Neuronal stem cell (in vitro differentiated cells): ENCODE measurements around the gene SLC47A1.

ENCODE experiments used
- DNase-seq: peaks from one replicate; pipeline ENCODE4 v3.0.0-alpha.2; 2013; ENCODE audit warnings: low spot score
- H2AFZ ChIP-seq: one replicate; pipeline ENCODE4 v1.6.1; 2013; ENCODE audit warnings: mild to moderate bottlenecking, low read length, inconsistent platforms
- H2AK5ac ChIP-seq: 2 replicates; pipeline ENCODE4 v1.6.1; 2013; ENCODE audit warnings: low read depth, mild to moderate bottlenecking, inconsistent platforms, low read length, moderate library complexity, mixed read lengths
- H2BK120ac ChIP-seq: 2 replicates; pipeline ENCODE4 v1.6.1; 2013; ENCODE audit warnings: low read depth, mild to moderate bottlenecking, inconsistent platforms, low read length, moderate library complexity, mixed read lengths
- H2BK12ac ChIP-seq: one replicate; pipeline ENCODE4 v1.6.1; 2013; ENCODE audit warnings: low read length, inconsistent platforms
- H2BK15ac ChIP-seq: 2 replicates; pipeline ENCODE4 v1.6.1; 2013; ENCODE audit warnings: mild to moderate bottlenecking, low read length, inconsistent platforms, mixed read lengths
- H2BK5ac ChIP-seq: one replicate; pipeline ENCODE4 v1.6.1; 2013; ENCODE audit warnings: inconsistent platforms, mild to moderate bottlenecking, low read length, moderate library complexity
- H3K14ac ChIP-seq: one replicate; pipeline ENCODE4 v1.6.1; 2013; ENCODE audit warnings: low read length, inconsistent platforms
- H3K18ac ChIP-seq: 2 replicates; pipeline ENCODE4 v1.6.1; 2013; ENCODE audit warnings: low read length, inconsistent platforms
- H3K23ac ChIP-seq: 2 replicates; pipeline ENCODE4 v1.6.1; 2013; ENCODE audit warnings: low read depth, mild to moderate bottlenecking, mixed read lengths, low read length, inconsistent platforms; ENCODE audit not compliant: poor library complexity
- H3K27ac ChIP-seq: replicated peaks from 3 replicates; pipeline ENCODE4 v1.5.1; 2013; ENCODE audit warnings: low read length, inconsistent platforms
- H3K27me3 ChIP-seq, 3 experiments: 2 replicates each; pipeline ENCODE4 v1.6.1; 2013; ENCODE audit warnings: low read length in 3 of 3, mild to moderate bottlenecking in 2 of 3, inconsistent platforms in 1 of 3, low read depth in 1 of 3, mixed read lengths in 1 of 3, moderate library complexity in 1 of 3; ENCODE audit not compliant: control insufficient read depth in 3 of 3, insufficient read depth in 3 of 3
- H3K36me3 ChIP-seq, 2 donors: replicated peaks in 1 of 2; 2 replicates each; pipeline ENCODE4 v1.6.1; 2013; ENCODE audit warnings: low read length in 2 of 2; ENCODE audit not compliant: control insufficient read depth in 2 of 2, insufficient read depth in 2 of 2
- H3K4ac ChIP-seq: 2 replicates; pipeline ENCODE4 v1.6.1; 2013; ENCODE audit warnings: inconsistent platforms, mild to moderate bottlenecking, low read length, moderate library complexity
- H3K4me1 ChIP-seq, 2 donors: 1 replicate in 1 of 2; 2 replicates in 1 of 2; pipeline ENCODE4 v1.6.1; 2013; ENCODE audit warnings: low read length in 2 of 2, low read depth in 1 of 2; ENCODE audit not compliant: control insufficient read depth in 2 of 2, insufficient read depth in 1 of 2
- H3K4me2 ChIP-seq: one replicate; pipeline ENCODE4 v1.6.1; 2013; ENCODE audit warnings: mild to moderate bottlenecking, low read length, inconsistent platforms; ENCODE audit not compliant: insufficient read depth, poor library complexity, severe bottlenecking
- H3K4me3 ChIP-seq, 2 donors: 2 replicates each; pipeline ENCODE4 v1.5.1; 2013; ENCODE audit warnings: low read length in 2 of 2, mild to moderate bottlenecking in 2 of 2, inconsistent platforms in 1 of 2, moderate library complexity in 1 of 2
- H3K79me1 ChIP-seq: one replicate; pipeline ENCODE4 v1.6.1; 2013; ENCODE audit warnings: low read depth, mild to moderate bottlenecking, inconsistent platforms, low read length, moderate library complexity
- H3K9ac ChIP-seq: one replicate; pipeline ENCODE4 v1.6.1; 2013; ENCODE audit warnings: mild to moderate bottlenecking, low read depth, low read length, inconsistent platforms; ENCODE audit not compliant: poor library complexity
- H3K9me3 ChIP-seq, 2 donors: replicated peaks in 1 of 2; 2 replicates each; pipeline versions ENCODE3 to v1.6.1; 2013; ENCODE audit warnings: low read length in 2 of 2, mild to moderate bottlenecking in 2 of 2, inconsistent platforms in 1 of 2, low read depth in 1 of 2, mixed read lengths in 1 of 2, moderate library complexity in 1 of 2; ENCODE audit not compliant: control insufficient read depth in 2 of 2, insufficient read depth in 1 of 2
- H4K8ac ChIP-seq: one replicate; pipeline ENCODE4 v1.6.1; 2013; ENCODE audit warnings: low read depth, mild to moderate bottlenecking, inconsistent platforms, low read length, moderate library complexity
- H4K91ac ChIP-seq: one replicate; pipeline ENCODE4 v1.6.1; 2013; ENCODE audit warnings: low read length, low read depth, mild to moderate bottlenecking, inconsistent platforms; ENCODE audit not compliant: poor library complexity
- WGBS, 2 donors: extraction: QIAGEN DNeasy Blood & Tissue Kit; methylation state at CpG; one replicate each; pipeline ENCODE4 v1.1.7; 2013; ENCODE audit warnings: missing lambda C conversion rate in 2 of 2, mixed read lengths in 1 of 2; ENCODE audit not compliant: insufficient read length in 2 of 2, insufficient replicate concordance in 1 of 2; ENCODE audit errors: extremely low coverage in 2 of 2; 5-methylcytosine and 5-hydroxymethylcytosine counted together

The SLC47A1 gene

DNA sequence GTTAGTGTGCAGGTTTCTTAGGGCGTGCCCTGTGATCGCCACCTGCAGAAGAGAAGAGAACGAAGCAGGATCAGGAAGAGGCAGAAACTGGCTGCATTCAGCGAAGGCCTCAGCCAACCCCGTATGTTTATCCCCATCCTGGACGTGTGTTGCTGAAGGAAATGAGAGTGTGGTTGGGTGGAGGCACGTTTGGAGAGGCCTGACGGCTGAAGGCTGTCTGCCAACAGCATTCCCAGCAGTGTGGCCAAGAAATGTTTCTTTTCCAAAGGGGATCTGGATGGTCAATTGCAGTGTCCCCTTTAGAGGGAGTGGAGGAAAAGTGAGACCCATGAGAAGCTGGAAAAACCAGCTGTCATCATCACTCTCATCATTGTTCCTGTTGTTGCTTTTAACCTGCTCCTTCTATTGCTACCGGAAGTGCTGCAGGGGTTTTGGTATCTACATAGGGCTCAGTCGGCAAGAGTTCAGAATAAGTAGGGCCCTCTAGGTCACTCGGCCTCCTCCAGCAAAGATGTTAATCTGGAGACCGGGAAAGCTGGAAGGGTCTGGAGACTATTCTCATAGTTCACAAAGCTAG is 46.5 kb upstream of the SLC47A1 start:
- Histone ChIP-seq H3K4me2 (no peak overlapping the region), H3K4me3 (no peak overlapping the region), H3K27ac (no peak overlapping the region), H3K9me3 (no peaks in the 10 kb centered on the region), H2BK5ac (no peak overlapping the region), H3K4me1 (peaks cover 0 to 9% of the 10 kb centered on the region in 2 donors), H3K79me1 (no peaks in the 10 kb centered on the region), H3K18ac (no peak overlapping the region), H2AK5ac (no peak overlapping the region), H2BK15ac (no peak overlapping the region), H4K8ac (no peak overlapping the region), H3K14ac (no peak overlapping the region), H3K9ac (no peak overlapping the region), H3K23ac (no peak overlapping the region), H2BK120ac (no peak overlapping the region), H3K4ac (no peak overlapping the region), H4K91ac (no peak overlapping the region), H2AFZ (no peak overlapping the region), H2BK12ac (no peak overlapping the region), H3K27me3 (no peaks in the 10 kb centered on the region), H3K36me3 (no peaks in the 10 kb centered on the region)
- no CpG with 5 or more reads among the region's 12 CpGs for WGBS, 2 donors
- DNase-seq, result no peak

DNA sequence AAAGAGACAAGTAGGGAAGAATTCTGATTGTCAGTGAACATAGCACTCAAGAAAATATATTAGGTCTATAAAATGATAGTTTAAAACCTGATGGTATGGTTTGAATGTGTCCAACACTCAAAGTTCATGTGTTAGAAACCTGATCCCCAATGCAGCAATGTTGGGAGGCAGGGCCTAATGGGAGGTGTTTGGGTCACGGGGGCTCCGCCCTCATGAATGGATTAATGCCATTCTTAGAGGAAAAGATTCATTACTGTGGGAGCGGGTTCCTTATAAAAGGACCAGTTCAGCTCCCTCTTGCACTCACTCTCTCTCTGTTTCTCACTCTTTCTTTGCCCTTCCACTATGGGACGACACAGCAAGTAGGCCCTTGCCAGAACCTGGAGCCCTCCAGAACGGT is 41.5 kb upstream of the SLC47A1 start:
- Histone ChIP-seq H3K27ac (no peak overlapping the region), H4K8ac (no peak overlapping the region), H2AK5ac (no peak overlapping the region), H2AFZ (no peak overlapping the region), H2BK15ac (no peak overlapping the region), H3K79me1 (no peaks in the 10 kb centered on the region), H3K18ac (no peak overlapping the region), H3K9me3 (no peaks in the 10 kb centered on the region), H2BK12ac (no peak overlapping the region), H3K4me1 (peaks cover 0 to 5% of the 10 kb centered on the region in 2 donors), H3K23ac (no peak overlapping the region), H2BK120ac (no peak overlapping the region), H3K27me3 (no peaks in the 10 kb centered on the region), H3K9ac (no peak overlapping the region), H3K4me2 (no peak overlapping the region), H3K14ac (no peak overlapping the region), H3K36me3 (no peaks in the 10 kb centered on the region), H3K4me3 (no peak overlapping the region), H4K91ac (no peak overlapping the region), H3K4ac (no peak overlapping the region), H2BK5ac (no peak overlapping the region)
- DNase-seq, result no peak
- no CpG with 5 or more reads among the region's 5 CpGs for WGBS, 2 donors

DNA sequence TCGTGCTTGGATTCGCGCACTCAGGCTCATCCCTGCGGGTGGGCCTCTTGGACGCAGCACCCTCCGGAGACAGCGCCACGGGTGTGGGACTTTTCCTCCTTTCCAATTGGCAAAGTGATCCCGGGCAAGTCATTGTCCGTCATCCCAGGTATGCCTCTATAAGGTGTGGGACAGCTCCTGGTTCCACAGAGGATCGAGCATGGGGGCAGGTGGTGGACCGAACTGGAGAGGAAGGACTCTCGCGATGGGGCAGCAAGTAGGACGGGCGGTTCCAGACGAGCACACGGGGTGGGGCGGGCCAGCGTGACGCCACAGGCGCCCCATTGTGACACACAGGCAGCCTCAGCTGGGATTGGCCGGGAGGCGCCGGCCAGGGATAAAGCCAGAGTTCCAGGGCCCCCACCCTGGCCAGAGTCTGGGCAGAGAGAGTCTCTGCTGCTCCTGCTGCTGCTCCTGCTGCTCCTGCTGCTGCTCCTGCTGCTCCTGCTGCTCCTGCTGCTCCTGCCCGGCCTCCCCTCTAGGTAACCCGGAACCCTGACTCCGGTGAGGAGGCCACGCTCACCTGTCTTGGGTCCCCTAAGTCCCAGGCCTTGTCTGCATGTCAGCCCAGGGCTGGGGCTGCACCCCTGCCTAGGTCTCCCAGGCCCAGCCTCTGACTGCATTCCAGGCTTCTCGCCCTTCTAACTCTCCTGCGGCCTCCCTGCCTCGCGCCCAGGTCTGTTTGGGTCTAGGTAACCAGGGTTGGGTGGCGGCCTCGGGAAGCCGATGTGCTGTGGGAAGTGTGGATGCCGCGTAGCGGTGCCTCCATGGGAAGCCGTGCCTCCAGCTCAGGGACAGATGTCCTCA is 38.5 kb upstream of the SLC47A1 start:
- no peaks in the 10 kb centered on the region for H3K79me1 ChIP-seq
- H2BK12ac ChIP-seq, result no peak overlapping the region
- no peak overlapping the region for H3K4ac ChIP-seq
- H3K4me2 ChIP-seq, result no peak overlapping the region
- peak overlapping the region; percentile 24 for H4K8ac ChIP-seq
- peak overlapping the region; percentile 78 for H3K14ac ChIP-seq
- H3K27ac ChIP-seq, result no peak overlapping the region
- H3K36me3 ChIP-seq, result no peaks in the 10 kb centered on the region
- peak overlapping the region; percentile 51 for H3K9ac ChIP-seq
- H2BK120ac ChIP-seq, result peak overlapping the region; percentile 23
- H2AK5ac ChIP-seq, result no peak overlapping the region
- no peak overlapping the region for H2BK5ac ChIP-seq
- no peaks in the 10 kb centered on the region for H3K27me3 ChIP-seq
- no peaks in the 10 kb centered on the region for H3K9me3 ChIP-seq
- WGBS, 2 donors, result no CpG with 5 or more reads among the region's 40 CpGs
- no peak overlapping the region for H4K91ac ChIP-seq
- peak overlapping the region; percentile 65 for H2BK15ac ChIP-seq
- no peaks in the 10 kb centered on the region for H3K4me1 ChIP-seq
- peak overlapping the region; percentile 46 for H3K23ac ChIP-seq
- no peak overlapping the region for H2AFZ ChIP-seq
- H3K18ac ChIP-seq, result peak overlapping the region; percentile 60
- DNase-seq, result no peak
- H3K4me3 ChIP-seq, result no peak overlapping the region

DNA sequence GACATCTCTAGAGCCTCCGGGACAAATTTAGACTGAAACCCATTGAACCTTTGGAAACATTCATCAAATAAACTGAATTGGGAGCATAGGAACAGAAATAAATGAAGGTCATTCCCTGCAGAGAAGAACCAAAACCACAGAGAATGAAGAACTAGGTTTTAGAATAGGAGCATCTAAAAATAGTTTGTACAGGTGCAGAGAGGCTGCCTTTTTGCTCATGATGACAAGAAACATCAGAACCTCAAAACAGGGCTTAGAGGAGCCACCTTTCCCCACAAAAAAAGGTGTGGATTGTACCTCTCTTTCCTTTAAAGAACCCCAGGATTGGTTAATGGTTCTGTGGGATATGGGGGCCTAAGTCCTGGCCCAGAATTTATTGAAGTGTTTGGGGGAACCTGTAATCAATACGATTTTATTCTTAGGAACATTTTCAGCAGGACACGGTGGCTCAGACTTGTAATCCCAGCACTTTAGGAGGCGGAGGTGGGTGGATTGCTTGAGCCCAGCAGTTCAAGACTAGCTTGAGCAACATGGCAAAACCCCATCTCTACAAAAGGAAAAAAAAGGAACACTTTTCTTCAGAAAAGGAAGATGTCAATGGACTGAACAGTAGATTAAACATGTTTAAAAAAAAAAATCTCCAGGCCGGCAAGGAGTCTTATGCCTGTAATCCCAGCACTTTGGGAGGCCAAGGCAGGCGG is 37.7 kb upstream of the SLC47A1 start:
- no peaks in the 10 kb centered on the region for H3K27me3 ChIP-seq
- H3K9me3 ChIP-seq, result no peaks in the 10 kb centered on the region
- no peak overlapping the region for H3K4ac ChIP-seq
- H3K4me3 ChIP-seq, result no peak overlapping the region
- H2BK15ac ChIP-seq, result no peak overlapping the region
- H3K4me1 ChIP-seq, result no peaks in the 10 kb centered on the region
- H2AFZ ChIP-seq, result no peak overlapping the region
- no peak overlapping the region for H3K9ac ChIP-seq
- H2BK5ac ChIP-seq, result no peak overlapping the region
- no peak overlapping the region for H4K91ac ChIP-seq
- no peak overlapping the region for H3K14ac ChIP-seq
- H3K36me3 ChIP-seq, result no peaks in the 10 kb centered on the region
- no peak overlapping the region for H2AK5ac ChIP-seq
- no peak overlapping the region for H4K8ac ChIP-seq
- H3K79me1 ChIP-seq, result no peaks in the 10 kb centered on the region
- H3K18ac ChIP-seq, result no peak overlapping the region
- peak overlapping the region; percentile 23 for H2BK120ac ChIP-seq
- no peak overlapping the region for H2BK12ac ChIP-seq
- no peak overlapping the region for H3K27ac ChIP-seq
- DNase-seq, result no peak
- no CpG with 5 or more reads among the region's 6 CpGs for WGBS, 2 donors
- H3K23ac ChIP-seq, result no peak overlapping the region
- H3K4me2 ChIP-seq, result no peak overlapping the region
